ENCODE results near the gene LDAF1.

The LDAF1 gene

GRCh38 chr16:21197112-21197511 lies 38.6 kb downstream of the LDAF1 start:
- no peak overlapping the region for H3K4me3 ChIP-seq (replicated peaks in 1 of 2; ENCODE audit: low read depth in 2 of 2, low read length in 2 of 2)
- TF ChIP-seq CTCF (IDR thresholded peaks at IDR 0.05; ENCODE audit: low read depth, low read length): no peak
- no peak for DNase-seq (ENCODE audit: low read depth in 2 of 2)

GRCh38 chr16:21197621-21198020 lies 39.1 kb downstream of the LDAF1 start:
- no peak overlapping the region for H3K4me3 ChIP-seq (replicated peaks in 1 of 2; ENCODE audit: low read depth in 2 of 2, low read length in 2 of 2)
- DNase-seq (ENCODE audit: low read depth in 2 of 2): no peak
- no peak for TF ChIP-seq CTCF (IDR thresholded peaks at IDR 0.05; ENCODE audit: low read depth, low read length)

GRCh38 chr16:21199607-21200218 lies 41.2 kb downstream of the LDAF1 start:
- no peak for DNase-seq (ENCODE audit: low read depth in 2 of 2)
- no peak for TF ChIP-seq CTCF (IDR thresholded peaks at IDR 0.05; ENCODE audit: low read depth, low read length)
- H3K4me3 ChIP-seq (replicated peaks in 1 of 2; ENCODE audit: low read depth in 2 of 2, low read length in 2 of 2): no peak overlapping the region

- H3K4me3 ChIP-seq (replicated peaks in 1 of 2; ENCODE audit: low read depth in 2 of 2, low read length in 2 of 2): no peak overlapping the region
- TF ChIP-seq CTCF (IDR thresholded peaks at IDR 0.05; ENCODE audit: low read depth, low read length): no peak
- DNase-seq (ENCODE audit: low read depth in 2 of 2): no peak
Observed at GRCh38 chr16:21203155-21203797, 44.8 kb downstream of the LDAF1 start.

GRCh38 chr16:21205303-21205702 lies 46.8 kb downstream of the LDAF1 start:
- no peak for TF ChIP-seq CTCF (IDR thresholded peaks at IDR 0.05; ENCODE audit: low read depth, low read length)
- H3K4me3 ChIP-seq (replicated peaks in 1 of 2; ENCODE audit: low read depth in 2 of 2, low read length in 2 of 2): no peak overlapping the region
- DNase-seq (ENCODE audit: low read depth in 2 of 2): no peak

GRCh38 chr16:21206550-21206949 lies 48.1 kb downstream of the LDAF1 start:
- DNase-seq (ENCODE audit: low read depth in 2 of 2): no peak
- no peak for TF ChIP-seq CTCF (IDR thresholded peaks at IDR 0.05; ENCODE audit: low read depth, low read length)
- H3K4me3 ChIP-seq (replicated peaks in 1 of 2; ENCODE audit: low read depth in 2 of 2, low read length in 2 of 2): no peak overlapping the region
